ENCODE results near the gene FMN1. TPM values are rescaled to one million over a fixed set of nuclear protein-coding genes. Genes with fewer than 3 reads are reported as not detected.
"Not testable (repeated sequence)": the region's sequence is repeated elsewhere in the genome, so short reads cannot be mapped to it uniquely, and the experiment has no call there.

Gene FMN1
- total RNA-seq, 1 donor from 2014 or later = 2.9 TPM

DNA sequence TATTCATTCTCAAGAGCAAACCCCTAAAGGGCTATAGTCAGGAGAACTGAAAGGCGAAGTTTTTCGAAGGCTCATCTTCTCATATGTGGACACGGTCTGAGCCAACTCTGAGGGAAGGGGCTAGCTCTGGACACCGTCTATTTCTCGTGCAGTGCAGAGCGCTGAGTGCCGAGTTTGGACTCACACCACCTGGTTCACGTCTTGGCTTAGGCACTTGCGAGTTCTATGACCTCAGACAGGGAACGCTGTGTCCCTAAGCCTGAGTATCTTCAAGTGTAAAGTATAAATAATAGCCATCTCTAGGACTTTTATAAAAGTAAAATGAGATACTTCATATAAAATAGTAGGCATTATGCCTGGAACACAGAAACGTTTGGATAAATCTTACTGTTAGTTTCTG, 223.7 kb downstream of the FMN1 start:
- intact Hi-C loops (cut with micrococcal nuclease) = no loop called here
- peak; percentile 62 for DNase-seq
- peak; percentile 94 for ATAC-seq

DNA sequence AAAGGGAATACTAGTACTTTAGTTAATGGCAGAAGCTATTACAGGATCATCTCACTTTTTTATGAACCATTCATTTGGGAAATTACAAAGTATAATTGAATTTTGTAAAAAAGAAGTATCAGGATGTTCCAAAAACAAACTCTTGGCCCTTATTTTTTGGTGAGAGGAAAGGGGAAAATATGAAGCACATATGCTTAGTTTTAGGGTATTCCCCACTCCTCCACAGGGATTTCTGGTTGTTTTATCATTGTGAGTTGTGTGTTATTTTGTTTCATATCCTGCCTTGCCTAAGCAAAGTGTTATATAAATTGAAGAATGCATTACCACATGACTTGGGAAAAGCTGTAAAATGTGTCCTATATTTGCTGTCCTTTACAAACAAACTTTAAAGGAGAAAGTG, 227.0 kb downstream of the FMN1 start:
- DNase-seq = no peak
- intact Hi-C loops (cut with micrococcal nuclease) = no loop called here
- ATAC-seq = no peak

DNA sequence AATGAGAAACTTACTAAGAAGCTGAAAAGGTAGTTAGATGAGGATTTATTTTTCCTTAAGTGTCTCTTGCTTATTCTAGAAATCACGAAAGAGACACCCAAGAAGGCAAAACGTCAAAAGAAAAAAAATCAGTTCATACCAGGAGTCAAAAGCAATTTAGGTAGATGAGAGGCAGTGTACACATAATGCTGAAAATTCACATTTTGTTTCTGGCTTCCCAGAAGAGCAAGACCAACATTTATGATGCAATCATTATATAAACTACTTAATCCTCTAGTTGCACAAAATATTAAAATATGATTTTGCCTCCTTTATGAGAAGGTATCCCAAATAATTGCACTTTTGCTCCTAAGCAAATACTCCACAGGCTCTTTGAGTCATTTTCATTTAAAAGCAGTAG, 228.0 kb downstream of the FMN1 start:
- intact Hi-C loops (cut with micrococcal nuclease) = no loop called here
- ATAC-seq = no peak
- DNase-seq = no peak

DNA sequence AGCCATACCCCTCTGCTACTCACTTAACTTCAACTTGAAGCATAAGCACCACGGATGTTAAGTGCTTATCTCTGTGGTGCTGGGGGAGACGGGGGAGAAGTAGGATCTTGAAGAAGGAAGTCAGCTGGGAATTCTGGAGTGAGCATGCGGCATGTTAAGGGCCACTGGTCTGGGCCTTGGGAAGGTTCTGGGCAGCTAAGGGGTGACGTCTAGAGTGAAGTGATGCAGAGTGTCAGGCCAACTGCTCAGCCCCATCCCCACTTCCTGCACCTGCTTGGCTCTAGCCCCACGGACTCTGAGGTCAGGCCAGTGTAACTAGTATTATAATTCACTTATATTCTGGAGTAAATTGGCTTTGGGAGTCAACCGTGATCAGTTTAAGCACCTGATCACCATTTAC, 228.6 kb downstream of the FMN1 start:
- ATAC-seq = no peak
- no peak for DNase-seq
- intact Hi-C loops (cut with micrococcal nuclease) = no loop called here

DNA sequence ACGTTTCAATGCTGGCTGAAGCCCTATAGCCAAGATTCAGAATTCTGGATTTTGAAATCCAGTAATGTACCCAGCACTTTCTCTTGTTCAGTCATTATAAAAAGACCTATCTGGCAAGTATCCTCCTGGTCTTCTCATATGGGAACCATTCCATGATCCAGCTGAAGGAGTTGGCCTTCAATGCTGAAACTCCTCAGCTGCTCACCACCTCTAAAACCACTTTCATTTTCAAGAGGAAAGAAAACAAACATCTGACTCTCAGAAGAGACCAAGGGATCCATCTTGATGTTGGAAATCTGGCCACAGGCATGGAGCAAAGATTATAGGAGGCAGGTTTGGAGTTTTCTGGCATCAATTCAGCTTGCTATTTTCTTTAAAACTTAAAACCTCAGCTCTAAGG, 235.4 kb downstream of the FMN1 start:
- DNase-seq (no peak), ATAC-seq (peak; percentile 84)
- intact Hi-C loops (cut with micrococcal nuclease) = no loop called here

DNA sequence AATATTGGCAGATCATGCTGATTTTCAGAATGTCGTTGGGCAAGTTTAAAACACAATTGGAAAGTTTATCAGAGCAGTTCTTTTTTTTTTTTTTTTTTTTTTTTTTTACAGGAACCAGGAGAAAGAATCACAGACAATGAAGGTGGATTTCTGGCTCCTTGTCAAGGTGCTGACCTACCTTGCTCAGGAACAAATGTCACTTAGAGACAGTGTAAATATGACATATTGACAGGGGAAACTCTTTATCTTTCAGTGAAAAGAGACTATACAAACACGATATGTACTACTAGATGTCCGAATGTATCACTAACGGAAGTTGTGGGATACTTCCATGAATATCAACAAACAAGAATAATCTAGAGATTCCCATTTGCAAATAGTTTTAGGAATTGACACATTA, 237.3 kb downstream of the FMN1 start:
- no peak for ATAC-seq
- DNase-seq = no peak
- intact Hi-C loops (cut with micrococcal nuclease) = no loop called here

DNA sequence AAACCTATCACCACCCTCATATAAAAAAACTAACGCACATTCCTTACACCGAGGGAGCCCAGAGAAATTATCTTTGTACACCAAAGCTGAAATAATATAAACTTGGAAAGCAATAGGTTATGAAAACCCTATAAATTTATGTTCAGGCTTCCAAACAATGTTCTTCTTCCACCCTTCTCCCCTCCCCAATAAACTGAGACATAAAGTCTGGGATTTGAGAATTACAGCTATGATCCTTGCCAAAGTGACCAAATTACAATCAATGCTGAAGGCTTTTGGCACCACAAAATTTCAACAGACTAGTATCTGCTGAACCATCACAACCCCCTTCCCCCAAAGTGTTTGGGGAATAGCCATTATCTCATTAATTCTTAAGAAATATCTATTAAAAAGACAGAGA, 237.8 kb downstream of the FMN1 start:
- intact Hi-C loops (cut with micrococcal nuclease) = no loop called here
- DNase-seq = no peak
- ATAC-seq = no peak

DNA sequence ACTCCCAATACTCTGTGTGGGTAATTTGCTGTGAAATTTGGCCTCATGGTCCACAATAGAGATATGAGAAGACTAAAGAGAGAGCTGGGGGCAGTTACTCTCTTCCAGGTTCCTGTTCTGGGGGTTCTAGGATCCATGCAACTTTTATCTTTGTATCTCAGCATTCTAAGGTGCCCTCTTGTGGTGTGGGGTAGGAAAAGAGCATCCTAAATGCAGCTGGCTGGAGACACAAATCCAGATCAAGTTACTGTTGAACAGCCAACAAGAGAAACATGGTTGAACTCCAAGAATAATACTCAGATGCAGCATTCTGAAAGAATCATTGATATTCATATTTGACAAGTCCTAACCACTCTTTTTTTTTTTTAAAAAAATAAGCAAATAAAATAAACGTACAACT, 238.5 kb downstream of the FMN1 start:
- no peak for DNase-seq
- intact Hi-C loops (cut with micrococcal nuclease) = no loop called here
- ATAC-seq = peak; percentile 51

DNA sequence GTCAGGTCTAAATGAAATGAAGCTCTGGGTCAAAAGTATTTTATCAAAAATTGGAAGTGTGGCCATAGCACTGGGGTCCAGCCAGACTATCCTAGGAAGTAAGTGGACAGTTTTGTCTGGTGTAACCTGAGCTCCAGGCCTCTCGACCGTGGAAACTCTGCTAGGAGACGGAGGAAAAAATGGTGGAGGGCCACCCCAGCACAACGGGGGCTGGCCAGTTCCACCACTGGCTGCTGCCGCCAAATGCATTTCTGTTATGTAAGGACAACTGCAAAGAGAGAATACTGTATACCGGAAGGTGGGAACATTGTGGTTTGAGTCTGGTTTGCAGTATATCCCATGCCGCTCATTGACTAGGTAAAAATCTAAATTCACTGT, 241.0 kb downstream of the FMN1 start:
- no peak for DNase-seq
- intact Hi-C loops (cut with micrococcal nuclease) = no loop called here
- no peak for ATAC-seq

DNA sequence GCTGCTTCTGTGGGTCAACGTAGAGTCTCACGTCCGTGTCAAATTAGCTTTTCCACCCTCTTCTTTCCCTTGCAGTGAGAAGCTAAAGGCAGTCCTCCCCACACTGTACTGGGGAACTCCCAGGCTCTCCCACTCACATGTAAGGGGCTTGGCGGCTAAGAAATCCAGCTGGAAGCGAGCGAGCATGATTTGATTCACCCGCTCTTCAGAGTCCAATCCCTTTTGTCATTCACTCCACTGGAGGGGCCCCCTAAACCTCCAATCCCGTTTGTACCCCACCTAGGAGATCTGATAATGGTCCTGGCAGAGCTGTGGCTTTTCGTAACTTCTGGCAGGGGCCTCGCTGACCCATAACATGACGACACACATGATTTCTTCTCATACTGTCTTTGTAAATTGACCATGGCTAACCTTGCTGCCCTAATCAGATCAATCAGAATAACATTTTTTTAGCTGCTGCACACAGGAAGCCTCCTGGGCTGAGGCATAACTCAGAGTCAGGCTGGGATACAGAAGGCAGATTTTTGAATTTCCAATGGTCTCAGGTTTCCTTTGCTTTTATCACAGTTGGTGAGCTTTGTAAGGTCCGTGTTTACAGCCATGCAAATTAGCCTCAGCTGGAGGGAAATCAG, 241.5 kb downstream of the FMN1 start:
- DNase-seq = no peak
- peak; percentile 58 for ATAC-seq
- intact Hi-C loops (cut with micrococcal nuclease) = no loop called here

DNA sequence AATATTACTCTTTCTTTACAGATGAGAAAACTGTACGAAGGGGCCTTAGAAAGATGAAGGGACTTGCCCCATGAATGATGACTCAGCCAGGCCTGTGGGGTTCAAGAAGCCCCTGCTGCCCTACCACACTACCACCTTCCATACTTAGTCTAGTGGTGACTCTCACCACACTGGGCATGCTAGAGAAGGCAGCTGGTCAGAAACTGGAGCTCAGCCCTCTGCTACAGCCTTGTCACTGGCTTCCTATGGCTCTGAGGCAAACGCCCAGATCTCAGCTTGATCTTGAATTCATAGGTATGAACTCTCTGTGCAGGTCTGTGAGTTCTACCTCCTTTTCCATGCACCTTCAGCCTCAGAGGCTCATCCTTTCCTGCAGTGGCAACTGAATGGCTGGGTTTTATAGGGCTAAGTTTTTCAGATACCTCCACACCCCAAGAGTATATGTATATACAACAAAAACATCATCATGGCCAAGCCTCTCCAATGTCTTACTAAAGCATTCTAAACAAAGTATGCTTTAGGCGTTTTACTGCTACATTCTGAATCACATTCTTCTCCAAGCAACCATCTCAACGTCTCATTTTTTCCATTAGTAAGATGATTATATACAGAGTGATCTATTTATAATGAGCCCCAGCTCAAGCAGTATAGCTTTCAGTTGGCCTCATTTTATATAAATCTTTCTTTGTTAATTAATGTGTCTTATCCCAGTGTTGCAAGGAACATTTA, 242.6 kb downstream of the FMN1 start:
- DNase-seq (no peak), ATAC-seq (no peak)
- intact Hi-C loops (cut with micrococcal nuclease) = no loop called here

DNA sequence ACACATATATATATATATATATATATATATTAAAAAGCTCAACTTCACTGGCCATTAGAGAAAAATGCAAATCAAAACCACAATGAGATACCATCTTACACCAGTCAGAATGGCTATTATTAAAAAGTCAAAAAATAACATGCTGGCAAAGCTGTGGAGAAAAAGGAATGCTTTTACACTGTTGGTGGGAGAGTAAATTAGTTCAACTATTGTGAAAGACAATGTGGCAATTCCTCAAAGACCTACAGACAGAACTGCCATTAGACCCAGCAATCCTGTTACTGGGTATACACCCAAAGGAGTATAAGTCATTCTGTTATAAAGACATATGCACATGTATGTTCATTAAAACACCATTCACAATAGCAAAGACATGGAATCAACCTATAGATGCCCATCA, 244.5 kb downstream of the FMN1 start:
- DNase-seq; intact Hi-C loops (cut with micrococcal nuclease); ATAC-seq: not testable (repeated sequence)

DNA sequence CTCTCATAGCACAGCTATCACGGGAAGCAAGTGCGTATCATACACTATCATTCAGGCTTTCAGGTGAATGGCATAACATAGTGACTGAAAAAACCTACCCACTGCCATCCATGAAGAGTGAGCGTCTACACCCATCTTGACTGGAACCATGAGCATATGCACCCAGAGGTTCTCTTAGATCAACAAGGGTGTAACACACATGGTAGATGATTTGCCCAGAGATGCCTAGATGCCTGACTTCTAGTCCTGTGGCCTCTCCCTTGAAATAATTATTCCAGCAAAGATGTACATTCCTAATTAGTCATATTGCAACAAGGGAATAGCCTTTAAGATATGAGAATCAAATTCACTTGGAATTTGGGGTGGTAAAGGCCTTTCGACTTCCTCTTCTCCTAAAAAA, 248.3 kb downstream of the FMN1 start:
- intact Hi-C loops (cut with micrococcal nuclease) = no loop called here
- DNase-seq (no peak), ATAC-seq (no peak)

DNA sequence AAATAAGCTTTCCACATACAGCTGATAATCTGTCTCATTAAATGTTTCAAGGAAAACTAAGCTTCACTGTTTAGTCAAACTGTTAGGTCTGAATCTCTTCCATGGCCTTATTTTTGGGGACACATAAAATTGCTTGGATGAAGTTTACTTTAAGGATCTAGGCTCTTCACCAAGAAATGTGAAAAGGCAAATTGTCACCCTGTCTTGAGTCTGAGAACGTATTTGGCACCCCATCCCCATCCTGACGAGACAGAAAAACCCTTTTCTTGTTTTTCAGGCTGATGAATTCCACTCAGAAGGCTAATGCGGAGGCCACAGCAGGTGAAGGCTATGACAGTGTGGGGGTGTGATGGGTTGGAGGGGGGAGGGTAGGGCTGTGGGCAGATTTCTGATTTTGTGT, 250.1 kb downstream of the FMN1 start:
- ATAC-seq (no peak), DNase-seq (no peak)
- intact Hi-C loops (cut with micrococcal nuclease) = no loop called here

DNA sequence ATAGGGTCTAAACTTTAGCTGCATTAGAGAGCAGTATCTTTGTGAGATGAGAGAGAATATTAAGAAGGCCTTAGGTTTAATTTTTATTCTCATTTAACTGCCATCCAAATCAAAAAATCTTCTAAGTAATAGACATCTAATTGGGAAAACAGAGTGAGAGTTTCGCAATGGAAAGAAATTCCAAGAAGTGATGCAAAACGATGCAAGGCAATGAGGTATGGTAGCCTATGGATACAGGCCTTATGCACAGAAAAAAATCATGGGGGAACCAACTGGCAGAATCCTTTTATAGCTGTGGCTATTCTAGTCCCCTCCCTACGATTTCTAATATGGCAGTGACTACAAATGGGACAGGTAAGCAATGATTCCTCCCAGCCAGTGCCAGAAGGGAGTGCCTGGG, 250.8 kb downstream of the FMN1 start:
- DNase-seq = no peak
- no peak for ATAC-seq
- intact Hi-C loops (cut with micrococcal nuclease) = no loop called here

DNA sequence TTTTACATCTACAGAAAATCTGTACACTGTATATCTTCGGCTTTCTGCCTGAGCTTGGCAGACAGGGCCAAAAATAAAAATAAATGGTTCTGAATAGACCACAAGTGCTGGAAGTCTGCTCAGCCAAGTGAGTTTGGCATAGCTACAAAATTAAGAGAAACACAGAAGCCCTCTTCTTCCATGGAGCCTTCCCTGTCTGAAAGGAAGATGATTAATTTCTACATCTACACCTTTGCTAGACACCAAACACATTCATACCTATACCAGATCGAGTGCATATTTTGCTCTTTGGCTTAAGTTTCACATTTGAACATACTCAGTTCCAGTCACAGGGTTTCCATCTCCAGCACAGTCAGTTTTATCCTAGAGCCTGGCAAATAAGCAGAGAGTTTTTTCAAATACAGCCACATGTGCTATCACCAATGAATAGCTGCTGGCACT, 252.1 kb downstream of the FMN1 start:
- intact Hi-C loops (cut with micrococcal nuclease) = no loop called here
- peak; percentile 76 for ATAC-seq
- no peak for DNase-seq

DNA sequence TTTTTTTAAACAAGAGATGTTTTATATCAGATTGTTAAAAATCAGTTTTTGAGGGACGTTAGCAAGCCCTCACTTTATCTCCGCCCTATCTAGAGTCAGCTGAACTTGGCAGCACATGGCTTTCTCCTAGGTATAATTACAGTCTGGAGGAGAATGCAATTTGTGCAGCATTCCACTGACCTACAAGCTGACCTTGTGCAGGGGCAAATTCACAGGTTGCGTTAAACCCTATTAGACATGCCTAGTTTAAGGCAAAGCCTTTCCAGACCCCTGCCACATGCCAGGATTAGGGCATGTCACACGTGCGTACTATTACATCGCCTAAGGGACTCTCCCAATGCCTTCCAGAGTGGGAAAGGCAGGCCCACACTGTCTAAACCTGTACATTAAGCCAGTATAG, 252.7 kb downstream of the FMN1 start:
- peak; percentile 17 for ATAC-seq
- no peak for DNase-seq
- intact Hi-C loops (cut with micrococcal nuclease) = no loop called here

DNA sequence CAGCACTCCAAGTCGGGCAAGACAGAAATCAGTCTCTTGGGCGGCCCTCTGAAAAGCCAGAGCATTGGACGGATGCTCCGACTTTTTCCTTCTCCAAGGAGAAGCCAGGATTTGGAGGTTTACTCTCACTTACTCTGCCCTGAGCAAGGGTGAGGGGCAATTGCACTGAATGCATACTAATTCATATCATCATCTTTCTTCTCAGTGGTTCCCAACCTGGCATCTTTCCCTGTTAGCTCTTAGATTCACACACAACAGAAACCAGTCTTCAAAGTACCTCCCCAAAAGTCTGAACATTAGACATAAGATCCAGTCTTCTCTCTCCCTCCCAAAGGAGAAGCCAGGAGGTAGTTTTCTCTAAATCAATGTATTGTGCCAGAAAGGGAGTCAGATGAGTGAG, 257.5 kb downstream of the FMN1 start:
- intact Hi-C loops (cut with micrococcal nuclease) = no loop called here
- DNase-seq (no peak), ATAC-seq (no peak)

DNA sequence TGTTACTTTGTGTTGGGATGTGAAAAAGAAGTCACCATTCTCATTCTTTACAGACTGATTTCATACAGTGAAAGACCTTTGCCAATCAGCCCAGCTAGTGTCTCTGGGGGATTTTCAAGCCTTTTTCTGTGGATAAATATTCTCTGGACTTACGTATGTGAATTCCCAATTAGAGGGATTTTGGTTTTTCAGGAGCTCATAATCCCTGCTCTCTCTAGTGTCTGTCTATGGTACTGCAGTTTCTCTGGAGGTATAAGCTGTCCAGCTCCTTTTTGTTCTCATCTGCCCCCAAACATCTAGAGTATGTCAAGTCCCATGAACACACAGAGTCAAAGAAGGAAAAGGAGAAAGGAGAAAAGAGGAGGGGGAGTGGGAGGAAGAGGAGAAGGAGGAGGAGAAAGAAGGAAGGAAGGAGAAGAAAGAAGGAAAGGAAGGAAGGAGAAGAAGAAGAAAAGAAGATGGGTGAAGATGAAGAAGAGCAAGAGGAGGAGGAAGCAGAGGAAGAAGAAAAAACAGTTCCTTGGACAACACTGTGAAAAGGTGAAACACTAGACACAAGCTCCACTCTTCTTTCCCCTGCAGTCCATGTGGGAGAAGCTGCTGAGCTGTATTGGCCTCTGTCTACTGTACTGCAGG, 258.1 kb downstream of the FMN1 start:
- intact Hi-C loops (cut with micrococcal nuclease) = no loop called here
- no peak for ATAC-seq
- no peak for DNase-seq

DNA sequence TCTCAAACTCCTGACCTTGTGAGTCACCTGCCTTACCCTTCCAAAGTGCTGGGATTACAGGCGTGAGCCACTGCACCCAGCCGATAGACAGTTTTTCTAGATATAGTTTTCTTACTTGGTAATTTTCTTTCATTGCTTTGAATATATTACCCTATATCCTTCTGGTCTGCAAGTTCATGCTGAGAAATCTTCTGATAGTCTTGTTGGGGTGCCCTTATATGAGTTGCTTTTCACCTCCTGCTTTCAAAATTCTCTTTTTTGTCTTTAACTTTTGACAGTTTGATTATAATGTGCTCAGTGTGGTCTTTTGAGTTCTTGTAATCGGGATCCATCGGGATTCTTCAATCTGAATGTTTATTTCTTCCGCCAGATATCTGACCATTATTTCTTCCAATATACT, 259.4 kb downstream of the FMN1 start:
- intact Hi-C loops (cut with micrococcal nuclease) = no loop called here
- DNase-seq = no peak
- ATAC-seq = no peak

DNA sequence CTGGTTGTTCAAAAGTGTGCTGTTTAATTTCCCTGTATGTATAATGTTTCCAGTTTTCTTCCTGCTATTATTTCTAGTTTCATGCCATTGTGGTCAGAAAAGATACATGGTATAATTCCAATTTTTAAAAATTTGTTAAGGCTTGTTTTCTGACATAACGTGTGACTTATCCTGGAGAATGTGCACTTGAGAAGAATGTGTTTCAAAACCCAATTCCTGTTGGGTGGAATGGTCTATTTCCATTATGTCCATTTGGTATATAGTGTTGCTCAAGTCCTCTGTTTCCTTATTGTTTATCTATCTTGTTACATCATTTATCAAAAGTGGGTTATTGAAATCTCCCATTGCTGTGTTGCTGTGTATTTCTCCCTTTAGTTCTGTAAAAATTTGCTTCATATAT, 261.3 kb downstream of the FMN1 start:
- DNase-seq (no peak), ATAC-seq (no peak)
- intact Hi-C loops (cut with micrococcal nuclease) = no loop called here

All from left ventricle myocardium superior (tissue), 1 donor.